CD4-positive, CD25-positive, alpha-beta regulatory T cell (primary cell): ENCODE data around the gene SNX6. TPM values are rescaled to one million over a fixed set of nuclear protein-coding genes. Genes with fewer than 3 reads are reported as not detected.
A peak's percentile ranks its signal among the peaks of the same experiment; 100 is the strongest.
"Not testable (repeated sequence)": the region's sequence is repeated elsewhere in the genome, so short reads cannot be mapped to it uniquely, and the experiment has no call there.

Source experiments
- ATAC-seq, 2 donors: fragments of 150-1000 bp; cut with Tn5 transposase; one replicate each; pipeline ENCODE4 v1.10.0; 2021; ENCODE audit warnings: low read depth in 2 of 2, moderate number of reproducible peaks in 2 of 2, moderate library complexity in 1 of 2
- DNase-seq, 3 donors: peaks; one replicate each; pipeline versions ENCODE4 v3.0.0 to v3.0.0-alpha.2; 2012 to 2022; ENCODE audit warnings: mixed read lengths in 1 of 3
- H3K27ac ChIP-seq: one replicate; pipeline ENCODE4 v1.7.0; 2013; ENCODE audit warnings: mild to moderate bottlenecking, low read length; ENCODE audit not compliant: insufficient read depth, poor library complexity, severe bottlenecking
- H3K27me3 ChIP-seq: one replicate; pipeline ENCODE4 v1.7.0; 2013; ENCODE audit warnings: low read length; ENCODE audit not compliant: control insufficient read depth, insufficient read depth
- H3K36me3 ChIP-seq: one replicate; pipeline ENCODE4 v1.7.0; 2013; ENCODE audit warnings: mild to moderate bottlenecking, low read length, moderate library complexity; ENCODE audit not compliant: control insufficient read depth, insufficient read depth
- H3K4me1 ChIP-seq: 2 replicates; pipeline ENCODE4 v1.7.0; 2013; ENCODE audit warnings: mild to moderate bottlenecking, low read length; ENCODE audit not compliant: insufficient read depth, control insufficient read depth, poor library complexity, severe bottlenecking
- H3K4me3 ChIP-seq: one replicate; pipeline ENCODE4 v1.7.0; 2013; ENCODE audit warnings: low read depth, mild to moderate bottlenecking, low read length, moderate library complexity
- H3K9me3 ChIP-seq, 2 experiments: 1 replicate in 1 of 2; 2 replicates in 1 of 2; pipeline ENCODE4 v1.7.0; 2013; ENCODE audit warnings: low read length in 2 of 2, mild to moderate bottlenecking in 1 of 2, moderate library complexity in 1 of 2; ENCODE audit not compliant: control insufficient read depth in 2 of 2
- H3K27ac Mint-ChIP-seq, 3 donors: one replicate each; pipeline ENCODE4 v1.8.0; 2020 to 2022; ENCODE audit warnings: mild to moderate bottlenecking in 3 of 3, mixed read lengths in 3 of 3, moderate library complexity in 2 of 3
- H3K27me3 Mint-ChIP-seq: one replicate; pipeline ENCODE4 v1.8.0; 2022; ENCODE audit warnings: mild to moderate bottlenecking, mixed read lengths
- H3K36me3 Mint-ChIP-seq: one replicate; pipeline ENCODE4 v1.8.0; 2020; ENCODE audit warnings: mixed read lengths
- H3K4me1 Mint-ChIP-seq, 4 donors: one replicate each; pipeline ENCODE4 v1.8.0; 2020 to 2022; ENCODE audit warnings: mixed read lengths in 4 of 4, mild to moderate bottlenecking in 1 of 4
- H3K4me3 Mint-ChIP-seq, 4 donors: one replicate each; pipeline ENCODE4 v1.8.0; 2020 to 2022; ENCODE audit warnings: mild to moderate bottlenecking in 4 of 4, mixed read lengths in 4 of 4, moderate library complexity in 3 of 4
- H3K9me3 Mint-ChIP-seq, 7 donors: one replicate each; pipeline ENCODE4 v1.8.0; 2020 to 2022; ENCODE audit warnings: mixed read lengths in 7 of 7, mild to moderate bottlenecking in 3 of 7, moderate library complexity in 2 of 7
- polyA plus RNA-seq, 4 donors: library from polyadenylated mRNA; unstranded; fragments of 300-500 nt; fragmentation: Illumina TruSeq; gene quantifications; one replicate each; pipeline ENCODE4 v1.2.3, GENCODE V29; 2021
- total RNA-seq: library from RNA; stranded (reverse); gene quantifications from one replicate; pipeline ENCODE4 v1.2.3, GENCODE V29; 2022

The SNX6 gene
- total and polyA plus RNA-seq, 5 donors from 2014 or later = 88.7 to 171 (median 142) TPM

- H3K9me3 ChIP-seq, H3K36me3 Mint-ChIP-seq, H3K27ac Mint-ChIP-seq, H3K4me1 Mint-ChIP-seq, H3K27me3 Mint-ChIP-seq, H3K4me3 ChIP-seq, H3K27ac ChIP-seq, ATAC-seq, H3K9me3 Mint-ChIP-seq, H3K4me1 ChIP-seq, DNase-seq, H3K27me3 ChIP-seq, H3K4me3 Mint-ChIP-seq: not testable (repeated sequence)
- H3K36me3 ChIP-seq = peaks cover 31% of the 10 kb centered on the region
Observed at GRCh38 chr14:34562037-34562775, 67.7 kb downstream of the SNX6 start.

GRCh38 chr14:34556498-34556829 is 73.5 kb downstream of the SNX6 start:
- not testable (repeated sequence) for H3K27ac ChIP-seq, H3K4me1 ChIP-seq, DNase-seq, H3K4me3 Mint-ChIP-seq, H3K36me3 ChIP-seq, H3K27me3 ChIP-seq, H3K36me3 Mint-ChIP-seq, H3K9me3 ChIP-seq, H3K4me3 ChIP-seq, H3K27ac Mint-ChIP-seq, H3K27me3 Mint-ChIP-seq
- Mint-ChIP-seq H3K9me3 (peaks cover 0 to 16% (median 2%) of the 10 kb centered on the region in 7 donors), H3K4me1 (peaks cover 6 to 15% (median 11%) of the 10 kb centered on the region in 4 donors)
- peak; percentile 66 to 67 for ATAC-seq

GRCh38 chr14:34555583-34556497 is 74.1 kb downstream of the SNX6 start:
- not testable (repeated sequence) for H3K36me3 Mint-ChIP-seq, H3K27me3 Mint-ChIP-seq, H3K4me1 ChIP-seq, H3K27me3 ChIP-seq, H3K9me3 ChIP-seq, H3K4me3 ChIP-seq, H3K27ac ChIP-seq, H3K4me3 Mint-ChIP-seq, DNase-seq, H3K27ac Mint-ChIP-seq, H3K36me3 ChIP-seq
- peak; percentile 76 to 79 for ATAC-seq
- peaks cover 0 to 19% (median 2%) of the 10 kb centered on the region in 7 donors for H3K9me3 Mint-ChIP-seq
- H3K4me1 Mint-ChIP-seq = peaks cover 6 to 15% (median 11%) of the 10 kb centered on the region in 4 donors

GRCh38 chr14:34554540-34555250 is 75.3 kb downstream of the SNX6 start:
- H3K9me3 Mint-ChIP-seq = peaks cover 0 to 26% (median 3%) of the 10 kb centered on the region in 7 donors
- Histone ChIP-seq H3K27me3 (no peaks in the 10 kb centered on the region), H3K4me3 (peak overlapping the region; percentile 39), H3K36me3 (no peaks in the 10 kb centered on the region), H3K9me3 (no peaks in the 10 kb centered on the region), H3K27ac (no peak overlapping the region), H3K4me1 (peaks cover 3% of the 10 kb centered on the region)
- peaks cover 6 to 20% (median 16%) of the 10 kb centered on the region in 4 donors for H3K4me1 Mint-ChIP-seq
- peak in 1 of 3 donors; percentile 40 for DNase-seq
- peak overlapping the region; percentile 15 to 91 (median 53) for H3K27ac Mint-ChIP-seq
- H3K36me3 Mint-ChIP-seq = no peaks in the 10 kb centered on the region
- H3K27me3 Mint-ChIP-seq = no peaks in the 10 kb centered on the region
- peak overlapping the region; percentile 61 to 93 (median 70) for H3K4me3 Mint-ChIP-seq
- no peak for ATAC-seq

- DNase-seq = peak in 1 of 3 donors; percentile 18
Observed at GRCh38 chr14:34549276-34549966, 80.5 kb downstream of the SNX6 start.

GRCh38 chr14:34548472-34548981 is 81.4 kb downstream of the SNX6 start:
- Mint-ChIP-seq H3K4me1 (peaks cover 0 to 12% (median 9%) of the 10 kb centered on the region in 4 donors), H3K9me3 (peaks cover 0 to 20% (median 0%) of the 10 kb centered on the region in 7 donors), H3K4me3 (peak overlapping the region; percentile 22 to 57 (median 50)), H3K36me3 (no peaks in the 10 kb centered on the region), H3K27me3 (no peaks in the 10 kb centered on the region), H3K27ac (peak overlapping the region in 1 of 3 donors; percentile 63)
- Histone ChIP-seq H3K27ac (no peak overlapping the region), H3K27me3 (no peaks in the 10 kb centered on the region), H3K9me3 (no peaks in the 10 kb centered on the region), H3K4me1 (no peaks in the 10 kb centered on the region), H3K4me3 (no peak overlapping the region), H3K36me3 (no peaks in the 10 kb centered on the region)
- ATAC-seq (no peak), DNase-seq (peak in 1 of 3 donors; percentile 36)

More at GRCh38 chr14:34549276-34549966, 80.5 kb downstream of the SNX6 start:
- peaks cover 5 to 17% (median 15%) of the 10 kb centered on the region in 4 donors for H3K4me1 Mint-ChIP-seq
- H3K4me3 Mint-ChIP-seq = peak overlapping the region in 3 of 4 donors; percentile 9 to 48 (median 38)
- not testable (repeated sequence) for H3K36me3 ChIP-seq, H3K36me3 Mint-ChIP-seq, H3K4me1 ChIP-seq, H3K27me3 ChIP-seq, H3K27me3 Mint-ChIP-seq, H3K27ac ChIP-seq, H3K9me3 ChIP-seq, ATAC-seq, H3K4me3 ChIP-seq
- peak overlapping the region in 1 of 3 donors; percentile 17 for H3K27ac Mint-ChIP-seq
- peaks cover 0 to 26% (median 3%) of the 10 kb centered on the region in 7 donors for H3K9me3 Mint-ChIP-seq

GRCh38 chr14:34547136-34547520 is 82.8 kb downstream of the SNX6 start:
- not testable (repeated sequence) for H3K36me3 ChIP-seq, H3K4me3 Mint-ChIP-seq, DNase-seq, H3K27me3 Mint-ChIP-seq, H3K27ac ChIP-seq, H3K4me1 ChIP-seq, H3K27ac Mint-ChIP-seq, H3K9me3 ChIP-seq, H3K27me3 ChIP-seq, H3K36me3 Mint-ChIP-seq, H3K4me3 ChIP-seq
- H3K9me3 Mint-ChIP-seq = peaks cover 0 to 16% (median 0%) of the 10 kb centered on the region in 7 donors
- H3K4me1 Mint-ChIP-seq = peaks cover 0 to 12% (median 9%) of the 10 kb centered on the region in 4 donors
- ATAC-seq = peak in 1 of 2 donors; percentile 2
